T-helper 2 cell treated with Interferon-gamma antibody and Interleukin-4, amounts not matched to agents 5 μg/mL and 100 μg/mL, for 36 hours (primary cell): ENCODE results near the gene SYNJ2BP.
"Not testable (repeated sequence)": the region's sequence is repeated elsewhere in the genome, so short reads cannot be mapped to it uniquely, and the experiment has no call there.

Source experiments
- DNase-seq: peaks from one replicate; pipeline ENCODE4 v3.0.0; 2021; ENCODE audit warnings: low spot score
- H3K27ac Mint-ChIP-seq: one replicate; pipeline ENCODE4 v1.8.0; 2021; ENCODE audit warnings: mild to moderate bottlenecking, mixed read lengths
- H3K27me3 Mint-ChIP-seq: one replicate; pipeline ENCODE4 v1.8.0; 2021; ENCODE audit warnings: low read depth, mixed read lengths
- H3K36me3 Mint-ChIP-seq: one replicate; pipeline ENCODE4 v1.8.0; 2021; ENCODE audit warnings: low read depth, mixed read lengths
- H3K4me1 Mint-ChIP-seq: one replicate; pipeline ENCODE4 v1.8.0; 2021; ENCODE audit warnings: low read depth, mixed read lengths
- H3K4me3 Mint-ChIP-seq: one replicate; pipeline ENCODE4 v1.8.0; 2022; ENCODE audit warnings: mild to moderate bottlenecking, moderate library complexity, mixed read lengths
- H3K9me3 Mint-ChIP-seq: one replicate; pipeline ENCODE4 v1.8.0; 2021; ENCODE audit warnings: mixed read lengths

The SYNJ2BP gene

GRCh38 chr14:70406216-70406615 lies 10.7 kb downstream of the SYNJ2BP start:
- not testable (repeated sequence) for H3K4me1 Mint-ChIP-seq, H3K27ac Mint-ChIP-seq, H3K36me3 Mint-ChIP-seq, DNase-seq, H3K9me3 Mint-ChIP-seq, H3K27me3 Mint-ChIP-seq, H3K4me3 Mint-ChIP-seq

GRCh38 chr14:70403335-70403734 lies 13.6 kb downstream of the SYNJ2BP start:
- not testable (repeated sequence) for H3K9me3 Mint-ChIP-seq, H3K4me3 Mint-ChIP-seq, H3K27me3 Mint-ChIP-seq, DNase-seq, H3K36me3 Mint-ChIP-seq, H3K27ac Mint-ChIP-seq, H3K4me1 Mint-ChIP-seq

GRCh38 chr14:70401643-70402042 lies 15.2 kb downstream of the SYNJ2BP start:
- Mint-ChIP-seq H3K4me1 (no peaks in the 10 kb centered on the region), H3K4me3 (no peak overlapping the region), H3K36me3 (no peaks in the 10 kb centered on the region), H3K27ac (no peak overlapping the region), H3K9me3 (no peaks in the 10 kb centered on the region), H3K27me3 (no peaks in the 10 kb centered on the region)
- DNase-seq = no peak

- no peak overlapping the region for H3K4me3 Mint-ChIP-seq
- H3K4me1 Mint-ChIP-seq = no peaks in the 10 kb centered on the region
- H3K36me3 Mint-ChIP-seq = no peaks in the 10 kb centered on the region
- no peak for DNase-seq
- H3K27me3 Mint-ChIP-seq = no peaks in the 10 kb centered on the region
- H3K9me3 Mint-ChIP-seq = no peaks in the 10 kb centered on the region
- H3K27ac Mint-ChIP-seq = no peak overlapping the region
Measured at GRCh38 chr14:70398706-70399431, 18.0 kb downstream of the SYNJ2BP start.

GRCh38 chr14:70398280-70398679 lies 18.6 kb downstream of the SYNJ2BP start:
- DNase-seq = no peak
- no peaks in the 10 kb centered on the region for H3K27me3 Mint-ChIP-seq
- H3K4me1 Mint-ChIP-seq = no peaks in the 10 kb centered on the region
- no peaks in the 10 kb centered on the region for H3K36me3 Mint-ChIP-seq
- no peaks in the 10 kb centered on the region for H3K9me3 Mint-ChIP-seq
- no peak overlapping the region for H3K4me3 Mint-ChIP-seq
- no peak overlapping the region for H3K27ac Mint-ChIP-seq

- Mint-ChIP-seq H3K36me3 (no peaks in the 10 kb centered on the region), H3K4me1 (no peaks in the 10 kb centered on the region)
- DNase-seq = no peak
Measured at GRCh38 chr14:70397746-70398145, 19.1 kb downstream of the SYNJ2BP start.

GRCh38 chr14:70394674-70395306 lies 22.1 kb downstream of the SYNJ2BP start:
- no peak overlapping the region for H3K27ac Mint-ChIP-seq
- no peak overlapping the region for H3K4me3 Mint-ChIP-seq
- H3K4me1 Mint-ChIP-seq = no peaks in the 10 kb centered on the region
- DNase-seq = no peak
- no peaks in the 10 kb centered on the region for H3K9me3 Mint-ChIP-seq
- no peaks in the 10 kb centered on the region for H3K36me3 Mint-ChIP-seq
- H3K27me3 Mint-ChIP-seq = peaks cover 3% of the 10 kb centered on the region

More at GRCh38 chr14:70397746-70398145, 19.1 kb downstream of the SYNJ2BP start:
- Mint-ChIP-seq H3K9me3 (no peaks in the 10 kb centered on the region), H3K27ac (no peak overlapping the region), H3K4me3 (no peak overlapping the region), H3K27me3 (peaks cover 3% of the 10 kb centered on the region)

- Mint-ChIP-seq H3K9me3 (no peaks in the 10 kb centered on the region), H3K27ac (no peak overlapping the region), H3K4me3 (no peak overlapping the region), H3K27me3 (peaks cover 3% of the 10 kb centered on the region), H3K36me3 (no peaks in the 10 kb centered on the region), H3K4me1 (no peaks in the 10 kb centered on the region)
- DNase-seq = no peak
Measured at GRCh38 chr14:70392676-70393075, 24.2 kb downstream of the SYNJ2BP start.

- H3K4me1 Mint-ChIP-seq = no peaks in the 10 kb centered on the region
- H3K4me3 Mint-ChIP-seq = no peak overlapping the region
- H3K27me3 Mint-ChIP-seq = peaks cover 3% of the 10 kb centered on the region
- DNase-seq = no peak
- H3K9me3 Mint-ChIP-seq = no peaks in the 10 kb centered on the region
- H3K27ac Mint-ChIP-seq = no peak overlapping the region
- no peaks in the 10 kb centered on the region for H3K36me3 Mint-ChIP-seq
Measured at GRCh38 chr14:70391493-70392391, 25.1 kb downstream of the SYNJ2BP start.

GRCh38 chr14:70382536-70382935 lies 34.4 kb downstream of the SYNJ2BP start:
- DNase-seq = no peak
- Mint-ChIP-seq H3K27ac (no peak overlapping the region), H3K27me3 (no peaks in the 10 kb centered on the region), H3K36me3 (peaks cover 2% of the 10 kb centered on the region), H3K9me3 (no peaks in the 10 kb centered on the region), H3K4me3 (no peak overlapping the region), H3K4me1 (peaks cover 3% of the 10 kb centered on the region)

GRCh38 chr14:70380824-70381223 lies 36.1 kb downstream of the SYNJ2BP start:
- no peak overlapping the region for H3K27ac Mint-ChIP-seq
- no peaks in the 10 kb centered on the region for H3K27me3 Mint-ChIP-seq
- H3K9me3 Mint-ChIP-seq = no peaks in the 10 kb centered on the region
- H3K4me3 Mint-ChIP-seq = no peak overlapping the region
- peaks cover 3% of the 10 kb centered on the region for H3K4me1 Mint-ChIP-seq
- DNase-seq = no peak
- peaks cover 2% of the 10 kb centered on the region for H3K36me3 Mint-ChIP-seq

- no peak for DNase-seq
- Mint-ChIP-seq H3K4me3 (no peak overlapping the region), H3K9me3 (no peaks in the 10 kb centered on the region), H3K27me3 (no peaks in the 10 kb centered on the region), H3K27ac (no peak overlapping the region), H3K36me3 (peaks cover 2% of the 10 kb centered on the region), H3K4me1 (peaks cover 3% of the 10 kb centered on the region)
Measured at GRCh38 chr14:70378696-70379095, 38.2 kb downstream of the SYNJ2BP start.
